Activated CD8-positive, alpha-beta memory T cell treated with anti-CD3 and anti-CD28 coated beads, Interleukin-2, amount 50 U/mL, for 1 hour (primary cell): ENCODE measurements around the gene CDH13.

Experiments used
- DNase-seq: peaks from one replicate; pipeline ENCODE4 v3.0.0-alpha.2; 2020; ENCODE audit errors: extremely low read depth

Gene CDH13

DNA sequence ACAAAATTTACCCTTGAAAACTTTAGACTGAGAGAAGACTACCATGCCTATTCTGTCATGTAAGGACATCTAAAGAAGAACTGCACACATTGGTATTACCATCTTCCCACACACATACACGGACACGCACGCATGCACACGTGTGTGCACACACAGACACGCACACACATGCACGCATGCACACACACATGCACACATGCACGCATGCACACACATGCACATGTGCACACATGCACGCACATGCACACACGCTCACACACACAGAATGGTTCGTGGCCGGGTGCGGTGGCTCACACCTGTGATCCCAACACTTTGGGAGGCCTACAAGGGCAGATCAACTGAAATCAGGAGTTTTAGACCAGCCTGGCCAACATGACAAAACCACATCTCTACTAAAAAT, 884.1 kb downstream of the CDH13 start:
- DNase-seq = no peak

- no peak for DNase-seq
Observed at GRCh38 chr16:83513008-83513755, 886.4 kb downstream of the CDH13 start.

DNA sequence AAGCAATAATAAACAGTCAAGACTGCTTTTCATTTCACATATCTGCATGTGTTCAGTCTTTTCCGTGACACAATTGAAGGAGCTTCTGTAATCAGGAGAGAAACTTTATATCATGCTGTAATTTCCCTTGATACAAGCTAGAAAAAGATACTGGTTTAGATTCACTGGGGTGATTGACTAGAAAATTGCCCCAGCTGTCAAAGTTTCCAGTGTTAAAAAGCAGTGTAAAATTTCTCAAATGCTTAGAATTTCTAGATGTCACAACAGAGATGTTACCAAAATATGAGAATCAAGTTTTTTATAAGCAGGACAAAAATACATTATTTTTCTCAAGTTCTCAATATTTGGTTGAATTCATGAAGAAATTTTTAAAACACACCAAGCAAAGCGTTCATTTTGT, 888.6 kb downstream of the CDH13 start:
- no peak for DNase-seq

DNA sequence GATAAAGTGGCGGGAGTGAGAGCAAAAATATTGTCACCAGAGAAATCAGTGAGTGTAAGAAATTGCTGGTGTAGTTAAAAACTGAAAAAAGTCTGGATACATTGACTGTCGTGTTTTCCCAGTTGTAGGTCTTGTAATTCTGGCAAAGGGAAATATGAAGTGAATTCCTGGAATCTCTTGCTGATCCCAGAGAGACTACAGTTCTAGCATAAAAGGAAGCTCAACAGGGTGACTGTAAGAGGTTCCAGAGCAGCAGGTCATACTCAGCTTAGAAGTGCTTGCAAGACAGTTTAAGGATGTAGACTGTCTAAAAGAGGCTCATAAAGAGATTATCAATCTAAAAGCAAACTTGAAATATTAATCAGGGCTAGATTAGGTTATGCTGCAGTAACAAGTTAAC, 890.2 kb downstream of the CDH13 start:
- DNase-seq = no peak

DNA sequence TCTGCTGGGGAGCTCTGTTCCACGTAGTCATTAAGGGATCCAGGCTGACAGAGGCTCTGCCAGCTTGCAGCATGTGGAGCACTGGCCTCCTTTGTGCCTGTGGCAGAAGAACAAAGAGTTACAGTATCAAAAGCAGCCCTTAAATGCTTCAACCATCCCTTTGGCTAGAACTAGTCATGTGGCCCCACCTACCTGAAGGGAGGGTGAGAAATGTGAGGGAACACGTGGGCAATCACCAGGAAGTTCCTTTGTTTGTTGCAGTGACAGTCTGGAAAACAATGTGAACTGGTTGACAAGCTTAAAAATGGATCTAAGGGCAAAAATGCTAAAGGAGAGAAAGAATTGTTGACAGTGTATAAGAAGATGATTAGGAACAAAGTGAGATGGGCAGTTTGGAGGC, 890.6 kb downstream of the CDH13 start:
- no peak for DNase-seq

DNA sequence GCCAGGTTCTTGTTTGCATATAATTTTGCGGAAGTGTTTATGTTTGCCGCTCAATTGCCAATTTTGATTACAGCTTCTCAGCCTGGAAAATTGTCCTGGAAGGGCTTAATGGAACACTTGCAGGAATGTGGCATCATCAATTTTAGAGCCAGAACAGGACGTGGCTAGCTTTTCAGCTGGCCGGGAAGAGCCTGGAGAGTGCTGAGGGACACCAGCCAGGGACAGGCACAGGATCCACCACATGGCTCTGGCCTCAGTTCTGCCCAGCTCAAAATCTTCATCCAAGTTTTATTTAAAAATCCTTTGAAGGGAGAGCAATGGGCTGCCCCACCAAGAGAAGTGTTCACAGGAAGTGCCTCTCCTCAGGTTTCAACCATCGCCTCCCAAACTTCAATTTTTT, 893.8 kb downstream of the CDH13 start:
- DNase-seq = no peak

GRCh38 chr16:83530293-83530692, 903.5 kb downstream of the CDH13 start:
- no peak for DNase-seq

DNA sequence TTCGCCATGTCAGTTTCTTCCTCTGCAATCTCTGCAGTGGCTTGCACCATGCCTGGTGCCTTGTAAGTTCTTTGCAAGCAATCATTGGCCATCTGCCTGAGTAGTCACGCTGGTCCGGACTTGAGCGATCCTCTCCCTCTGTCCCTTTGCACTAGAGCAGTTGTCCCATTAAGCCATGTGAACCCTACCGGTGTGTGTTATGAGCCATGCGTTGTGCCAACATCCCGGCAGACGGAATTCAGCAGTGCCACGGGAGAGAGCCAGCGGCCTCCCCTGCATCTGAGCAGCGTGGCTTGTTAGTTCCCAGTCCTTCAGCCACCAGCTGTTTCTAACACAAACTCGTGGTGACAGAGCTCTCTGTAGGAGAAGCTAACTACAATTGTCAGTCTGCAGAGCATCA, 905.9 kb downstream of the CDH13 start:
- no peak for DNase-seq

- DNase-seq = no peak
Observed at GRCh38 chr16:83533193-83533592, 906.4 kb downstream of the CDH13 start.

GRCh38 chr16:83538707-83539106, 911.9 kb downstream of the CDH13 start:
- DNase-seq = no peak

DNA sequence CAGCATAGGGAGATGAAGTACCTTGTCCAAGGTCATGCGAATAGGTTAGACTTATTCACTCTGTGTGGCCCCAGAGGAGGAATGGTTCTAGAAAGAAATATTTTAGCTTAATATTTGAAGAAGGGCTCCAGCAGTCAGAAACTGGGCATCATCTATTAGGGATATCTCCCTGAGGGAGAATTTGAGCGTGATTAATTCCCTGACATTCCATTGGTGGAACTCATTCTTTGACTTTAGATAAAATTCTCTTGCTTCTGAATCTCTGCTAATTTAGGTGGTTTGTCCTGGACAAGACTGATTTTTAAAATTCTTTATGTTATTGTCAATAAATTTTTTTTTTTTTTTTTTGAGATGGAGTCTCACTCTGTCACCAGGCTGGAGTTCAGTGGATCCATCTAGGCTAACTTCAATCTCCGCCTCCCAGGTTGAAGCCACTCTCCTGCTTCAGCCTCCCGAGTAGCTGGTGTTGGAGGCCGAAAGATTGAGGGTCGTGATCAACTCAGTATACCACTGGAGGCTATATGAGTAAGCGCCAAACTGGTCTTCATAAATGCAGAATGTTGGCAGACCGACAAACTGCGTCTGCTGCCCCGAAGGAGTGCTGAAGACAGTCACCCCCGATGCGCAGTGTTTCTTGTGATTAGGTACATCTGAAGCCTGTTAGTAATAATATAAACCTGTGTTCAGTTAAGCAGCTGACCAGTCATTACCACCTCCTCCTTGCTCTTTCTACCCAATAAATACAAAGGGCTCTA, 913.1 kb downstream of the CDH13 start:
- DNase-seq = no peak

GRCh38 chr16:83541231-83541630, 914.5 kb downstream of the CDH13 start:
- no peak for DNase-seq

DNA sequence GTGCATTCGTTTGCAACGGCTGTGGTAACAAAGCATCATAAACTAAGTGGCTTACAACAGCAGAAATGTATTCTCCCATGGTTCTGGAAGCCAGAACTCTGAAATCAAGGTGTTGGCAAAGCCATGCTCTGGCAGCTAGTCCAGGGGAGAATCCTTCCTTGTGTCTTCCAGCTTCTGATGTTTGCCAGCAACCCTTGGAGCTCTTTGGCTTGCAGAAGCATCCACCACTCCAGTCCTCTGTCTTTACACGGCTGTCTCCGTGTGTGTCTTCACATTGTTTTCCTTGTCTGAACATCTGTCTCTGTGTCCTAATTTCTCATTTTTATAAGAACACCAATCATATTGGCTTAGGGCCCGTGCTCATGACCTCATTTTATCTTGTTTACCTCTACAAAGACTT, 915.7 kb downstream of the CDH13 start:
- DNase-seq = no peak

DNA sequence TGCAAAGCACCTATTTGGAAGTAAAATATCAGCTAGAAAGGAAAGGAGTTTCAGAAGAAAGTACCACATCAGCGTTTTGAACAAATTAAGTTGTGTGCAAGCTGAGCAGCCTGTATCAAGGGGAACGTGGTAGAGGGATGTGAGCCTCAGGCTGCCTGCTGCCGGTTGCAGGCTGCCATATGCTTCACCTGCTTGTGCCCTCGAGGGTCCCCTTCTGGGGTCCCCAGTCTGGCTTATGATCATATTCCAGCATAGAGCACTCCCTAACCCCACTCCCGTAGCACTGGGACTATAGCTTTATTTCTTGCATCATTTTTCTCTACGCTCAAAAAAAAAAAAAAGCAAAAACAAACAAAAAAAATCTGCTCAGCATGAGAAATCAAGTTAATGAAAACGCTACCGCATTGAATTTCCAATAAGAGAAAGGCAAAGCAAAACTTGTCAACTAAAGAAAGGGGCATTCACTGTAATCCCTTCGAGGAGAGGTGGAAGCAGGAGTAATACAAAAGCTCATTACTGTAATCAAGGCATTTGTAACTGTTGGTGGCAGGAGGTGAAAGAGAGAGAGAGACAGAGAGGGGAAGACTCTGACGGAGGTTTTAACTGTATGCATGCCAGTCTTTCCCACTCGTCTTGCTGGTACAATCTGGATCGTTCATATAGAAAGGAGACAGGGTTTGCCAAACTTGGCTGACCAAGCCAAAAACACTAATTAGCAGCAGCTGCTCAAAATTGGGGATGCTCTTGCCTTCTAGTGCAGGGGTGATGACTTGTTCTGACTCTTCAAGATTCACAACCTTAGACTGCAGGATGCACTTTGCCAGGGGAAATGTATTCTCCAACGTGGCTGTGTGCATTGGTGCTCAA, 922.8 kb downstream of the CDH13 start:
- no peak for DNase-seq

DNA sequence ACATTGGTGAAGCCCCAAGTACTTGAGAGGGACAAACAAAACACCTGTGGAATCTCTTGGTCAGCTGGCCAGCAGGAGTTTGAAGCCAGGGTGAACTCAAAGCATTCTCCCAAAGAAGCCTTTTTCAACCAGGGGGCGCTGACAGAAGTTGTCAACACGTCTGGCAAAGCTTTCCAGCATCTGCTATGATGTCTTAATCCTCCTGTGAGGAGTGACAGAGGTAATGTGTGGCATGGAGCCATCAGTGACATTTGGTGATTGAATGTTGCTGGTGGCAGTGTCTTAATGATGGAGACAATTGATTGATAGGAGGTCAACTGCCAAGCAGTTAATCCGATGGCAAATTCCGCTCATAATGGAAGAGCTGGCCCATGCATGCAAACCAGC, 923.4 kb downstream of the CDH13 start:
- no peak for DNase-seq

DNA sequence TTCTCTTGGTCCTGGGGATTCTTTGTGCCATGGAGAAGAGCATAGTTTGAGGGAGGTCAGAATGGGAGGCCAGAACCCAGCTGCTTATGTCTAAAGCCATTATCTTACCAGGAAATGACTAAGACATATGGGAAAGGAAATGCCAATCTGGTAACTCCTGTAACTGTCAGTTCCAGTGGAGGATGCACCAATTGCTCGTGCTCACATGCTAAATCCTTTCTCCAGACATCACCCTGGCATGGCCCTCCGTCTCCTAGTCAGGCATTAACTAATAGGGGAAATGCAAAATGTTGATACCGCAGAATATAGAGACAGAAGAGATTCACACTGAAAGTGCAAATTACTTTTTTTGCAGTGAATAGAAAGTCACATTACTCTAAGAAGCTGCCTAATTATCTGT, 925.5 kb downstream of the CDH13 start:
- DNase-seq = no peak

DNA sequence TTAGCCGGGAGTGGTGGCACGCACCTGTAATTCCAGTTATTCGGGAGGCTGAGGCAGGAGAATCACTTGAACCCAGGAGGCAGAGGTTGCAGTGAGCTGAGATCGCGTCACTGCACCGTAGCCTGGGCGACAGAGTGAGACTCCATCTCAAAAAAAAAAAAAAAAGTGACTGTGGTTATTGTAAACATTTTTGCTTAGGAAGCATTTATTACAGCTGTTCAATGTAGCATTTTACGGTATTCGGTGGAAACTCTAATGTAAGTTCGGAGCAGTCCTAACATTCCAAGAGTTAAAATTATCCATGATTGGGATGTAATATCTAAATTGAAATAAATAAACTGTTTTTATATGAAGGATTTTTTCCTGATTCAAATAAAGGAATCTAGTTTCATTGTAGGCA, 926.2 kb downstream of the CDH13 start:
- DNase-seq = no peak

GRCh38 chr16:83554096-83554495, 927.3 kb downstream of the CDH13 start:
- no peak for DNase-seq

- DNase-seq = no peak
Observed at GRCh38 chr16:83554540-83554939, 927.8 kb downstream of the CDH13 start.

DNA sequence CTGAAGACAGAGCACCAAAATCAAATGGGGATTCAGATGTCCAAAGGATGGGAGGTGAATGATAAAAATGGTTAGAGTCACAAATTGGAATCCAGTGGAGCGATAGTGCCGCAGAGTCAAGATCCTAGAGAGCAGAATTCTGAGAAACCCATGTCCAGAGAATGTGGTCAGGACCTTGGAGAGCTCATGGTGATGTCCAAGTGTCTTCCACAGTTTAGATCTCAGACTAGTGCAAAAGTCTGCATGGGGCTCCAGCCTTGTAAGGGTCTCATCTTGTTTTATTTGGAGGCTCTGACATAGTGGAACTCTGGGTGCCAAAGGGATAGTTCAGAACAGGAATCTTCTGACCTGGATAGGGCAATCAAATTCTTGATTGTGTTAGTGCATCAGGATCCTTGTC, 935.1 kb downstream of the CDH13 start:
- DNase-seq = no peak

DNA sequence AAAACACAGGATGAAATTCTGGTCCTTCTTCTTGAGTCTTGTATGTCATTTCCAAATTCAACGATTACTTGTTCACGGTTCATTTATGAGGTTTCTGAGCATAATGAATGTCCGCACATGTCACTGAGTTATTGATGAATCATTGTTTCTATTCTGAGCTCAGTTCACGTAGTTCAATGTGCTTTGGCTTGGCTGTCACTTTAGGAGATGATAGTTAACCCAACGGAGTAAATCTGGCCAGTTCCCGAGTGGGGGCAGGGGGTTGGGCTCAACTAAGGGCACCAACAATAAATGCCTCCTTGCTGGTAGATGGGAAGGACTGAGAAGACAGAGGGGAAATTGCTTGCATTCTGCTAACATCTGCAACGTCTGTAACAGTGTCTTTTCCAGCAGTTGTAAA, 941.6 kb downstream of the CDH13 start:
- no peak for DNase-seq

DNA sequence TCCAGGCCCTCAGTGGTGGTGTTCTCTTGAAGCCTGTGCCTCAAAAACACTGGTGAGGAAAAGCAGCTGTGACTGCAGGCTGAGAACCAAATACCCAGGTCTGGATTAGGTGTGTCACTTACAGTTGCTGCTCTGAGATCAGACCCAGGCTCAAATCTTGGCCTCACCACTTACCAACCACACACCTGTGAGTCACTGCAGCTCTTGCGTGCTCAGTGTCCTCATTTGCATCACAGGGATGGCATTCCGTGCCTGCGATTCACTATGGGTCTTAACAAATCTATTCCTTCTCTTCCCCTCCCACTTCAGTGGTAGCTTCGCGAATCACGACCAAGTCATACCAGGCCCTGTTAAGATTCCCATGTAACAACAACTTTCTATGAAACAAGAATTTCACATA, 947.6 kb downstream of the CDH13 start:
- DNase-seq = no peak
